H9 (cell line): Measurements from ENCODE around the gene CST4. TPM values are rescaled to one million over a fixed set of nuclear protein-coding genes. Genes with fewer than 3 reads are reported as not detected.

Experiments
- DNase-seq: peaks from one replicate; pipeline ENCODE4 v3.0.0-alpha.2; 2017
- H2AFZ ChIP-seq: one replicate; pipeline ENCODE4 v1.6.1; 2013; ENCODE audit warnings: mild to moderate bottlenecking, low read length, control low read depth, moderate library complexity
- H2AK5ac ChIP-seq: 2 replicates; pipeline ENCODE4 v1.6.1; 2013; ENCODE audit warnings: low read length, control low read depth, mixed read lengths; ENCODE audit not compliant: insufficient read length
- H2BK120ac ChIP-seq: one replicate; pipeline ENCODE4 v1.6.1; 2013; ENCODE audit warnings: low read depth, mild to moderate bottlenecking, low read length, control low read depth, inconsistent platforms; ENCODE audit not compliant: poor library complexity, severe bottlenecking
- H2BK12ac ChIP-seq: 2 replicates; pipeline ENCODE4 v1.6.1; 2013; ENCODE audit warnings: low read length, control low read depth, mixed read lengths, low read depth; ENCODE audit not compliant: insufficient read length
- H2BK15ac ChIP-seq: 2 replicates; pipeline ENCODE4 v1.6.1; 2013; ENCODE audit warnings: low read depth, low read length, control low read depth
- H2BK20ac ChIP-seq: one replicate; pipeline ENCODE4 v1.6.1; 2013; ENCODE audit warnings: low read depth, mild to moderate bottlenecking, low read length, control low read depth, inconsistent platforms; ENCODE audit not compliant: poor library complexity, severe bottlenecking
- H2BK5ac ChIP-seq: 2 replicates; pipeline ENCODE4 v1.6.1; 2013; ENCODE audit warnings: low read length, control low read depth, mixed read lengths; ENCODE audit not compliant: insufficient read length
- H3K14ac ChIP-seq: 2 replicates; pipeline ENCODE4 v1.6.1; 2013; ENCODE audit warnings: low read length, control low read depth; ENCODE audit not compliant: insufficient read depth
- H3K18ac ChIP-seq: 2 replicates; pipeline ENCODE4 v1.6.1; 2013; ENCODE audit warnings: low read depth, mild to moderate bottlenecking, mixed read lengths, low read length, control low read depth; ENCODE audit not compliant: insufficient read length
- H3K23ac ChIP-seq: 2 replicates; pipeline ENCODE4 v1.6.1; 2013; ENCODE audit warnings: low read length, control low read depth, mixed read lengths, low read depth; ENCODE audit not compliant: insufficient read length
- H3K23me2 ChIP-seq: 2 replicates; pipeline ENCODE4 v1.6.1; 2013; ENCODE audit warnings: low read depth, mild to moderate bottlenecking, mixed read lengths, low read length, control low read depth; ENCODE audit not compliant: insufficient read length, poor library complexity, severe bottlenecking
- H3K27ac ChIP-seq: 2 replicates; pipeline ENCODE4 v1.5.1; 2013; ENCODE audit warnings: low read length, control low read depth, mixed read lengths, low read depth; ENCODE audit not compliant: insufficient read length
- H3K27me3 ChIP-seq: 2 replicates; pipeline ENCODE4 v1.6.1; 2013; ENCODE audit warnings: low read length, control low read depth, inconsistent platforms; ENCODE audit not compliant: insufficient read depth
- H3K4ac ChIP-seq: 2 replicates; pipeline ENCODE4 v1.6.1; 2013; ENCODE audit warnings: low read depth, mild to moderate bottlenecking, control low read depth, inconsistent platforms, low read length, moderate library complexity
- H3K4me1 ChIP-seq: 2 replicates; pipeline ENCODE4 v1.6.1; 2013; ENCODE audit warnings: low read length, control low read depth, inconsistent platforms; ENCODE audit not compliant: insufficient read depth
- H3K4me2 ChIP-seq: 2 replicates; pipeline ENCODE4 v1.6.1; 2013; ENCODE audit warnings: low read length, control low read depth, mixed read lengths; ENCODE audit not compliant: insufficient read length, insufficient read depth
- H3K56ac ChIP-seq: 2 replicates; pipeline ENCODE4 v1.6.1; 2013; ENCODE audit warnings: low read depth, mild to moderate bottlenecking, mixed read lengths, low read length, control low read depth; ENCODE audit not compliant: insufficient read length
- H3K79me1 ChIP-seq: 2 replicates; pipeline ENCODE4 v1.6.1; 2013; ENCODE audit warnings: low read depth, mild to moderate bottlenecking, moderate library complexity, low read length, control low read depth, inconsistent platforms; ENCODE audit not compliant: insufficient read depth, poor library complexity, severe bottlenecking
- H3K79me2 ChIP-seq: 2 replicates; pipeline ENCODE4 v1.6.1; 2013; ENCODE audit warnings: low read length, control low read depth, inconsistent platforms; ENCODE audit not compliant: insufficient read depth
- H3K9ac ChIP-seq: 2 replicates; pipeline ENCODE4 v1.6.1; 2013; ENCODE audit warnings: low read length, control low read depth, mixed read lengths; ENCODE audit not compliant: insufficient read length; ENCODE audit errors: extremely low read depth
- H3K9me3 ChIP-seq: one replicate; pipeline ENCODE4 v1.6.1; 2013; ENCODE audit warnings: low read depth, low read length, inconsistent platforms; ENCODE audit not compliant: control insufficient read depth
- H3T11ph ChIP-seq: one replicate; pipeline ENCODE4 v1.6.1; 2013; ENCODE audit warnings: mild to moderate bottlenecking, low read length, control low read depth, inconsistent platforms
- H4K20me1 ChIP-seq: one replicate; pipeline ENCODE4 v1.6.1; 2013; ENCODE audit not compliant: control insufficient read depth, insufficient read length, insufficient read depth
- H4K5ac ChIP-seq: 2 replicates; pipeline ENCODE4 v1.6.1; 2013; ENCODE audit warnings: low read depth, mild to moderate bottlenecking, mixed read lengths, low read length, control low read depth; ENCODE audit not compliant: insufficient read length
- H4K8ac ChIP-seq: replicated peaks from 2 replicates; pipeline ENCODE4 v1.6.1; 2013; ENCODE audit warnings: low read length, control low read depth, mixed read lengths, low read depth; ENCODE audit not compliant: insufficient read length
- H4K91ac ChIP-seq: 2 replicates; pipeline ENCODE4 v1.6.1; 2013; ENCODE audit warnings: low read depth, mild to moderate bottlenecking, moderate library complexity, mixed read lengths, low read length, control low read depth; ENCODE audit not compliant: insufficient read length
- H3K27ac Mint-ChIP-seq, 3 experiments: 2 replicates in 2 of 3; 3 replicates in 1 of 3; pipeline ENCODE4 v1.8.0; 2020 to 2021; ENCODE audit warnings: mixed read lengths in 3 of 3, mild to moderate bottlenecking in 1 of 3, moderate library complexity in 1 of 3
- H3K27me3 Mint-ChIP-seq: 2 replicates; pipeline ENCODE4 v1.8.0; 2021; ENCODE audit warnings: low read depth, mild to moderate bottlenecking, moderate library complexity, mixed read lengths
- H3K36me3 Mint-ChIP-seq, 3 experiments: 2 replicates in 2 of 3; 3 replicates in 1 of 3; pipeline ENCODE4 v1.8.0; 2020 to 2021; ENCODE audit warnings: low read depth in 3 of 3, mixed read lengths in 3 of 3; ENCODE audit not compliant: insufficient read depth in 1 of 3
- H3K4me1 Mint-ChIP-seq, 2 experiments: 2 replicates each; pipeline ENCODE4 v1.8.0; 2020; ENCODE audit warnings: mixed read lengths in 2 of 2
- H3K4me3 Mint-ChIP-seq, 2 experiments: 2 replicates in 1 of 2; 3 replicates in 1 of 2; pipeline ENCODE4 v1.8.0; 2020 to 2021; ENCODE audit warnings: mild to moderate bottlenecking in 2 of 2, mixed read lengths in 2 of 2, moderate library complexity in 1 of 2
- H3K9me3 Mint-ChIP-seq, 2 experiments: 2 replicates in 1 of 2; 3 replicates in 1 of 2; pipeline ENCODE4 v1.8.0; 2020; ENCODE audit warnings: mild to moderate bottlenecking in 2 of 2, mixed read lengths in 2 of 2, moderate library complexity in 1 of 2
- WGBS: extraction: QIAGEN DNeasy Blood & Tissue Kit; methylation state at CpG from one replicate; pipeline ENCODE4 v1.1.7; 2013; ENCODE audit warnings: missing lambda C conversion rate, low lambda C conversion rate, mixed read lengths; ENCODE audit not compliant: insufficient read length; ENCODE audit errors: extremely low coverage; 5-methylcytosine and 5-hydroxymethylcytosine counted together
- total RNA-seq: library from RNA; stranded (reverse); gene quantifications from 2 replicates; pipeline ENCODE4 v1.2.1, GENCODE V29; 2021
- TF ChIP-seq, protein P1 (sequence below): fragments of 200-600 bp; sonication (generic); conservative IDR thresholded peaks from 3 replicates; pipeline ENCODE4 v1.8.0; 2021; ENCODE audit warnings: antibody characterized with exemption, mild to moderate bottlenecking

Gene CST4
- total RNA-seq, 1 experiment from 2014 or later = not detected

DNA sequence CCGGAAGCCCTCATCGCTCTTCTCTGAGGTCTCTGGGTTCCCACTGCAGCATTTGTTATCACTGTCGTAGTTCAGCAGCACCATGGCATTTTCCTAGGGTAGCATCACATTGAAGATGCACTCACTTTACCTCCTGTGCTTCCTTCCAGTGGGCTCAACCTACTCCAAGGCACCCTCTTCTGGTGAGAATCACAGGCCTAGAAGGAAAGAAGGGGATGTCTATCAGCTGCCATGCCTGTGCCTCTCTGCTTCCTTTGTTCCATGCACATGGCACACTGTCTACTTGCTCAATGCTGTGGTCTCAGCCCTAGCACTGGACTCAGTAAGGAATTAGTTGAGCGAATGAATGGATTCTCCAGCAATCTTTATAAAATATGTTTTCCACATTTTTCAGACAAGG is 22.6 kb downstream of the CST4 start:
- H3K4ac ChIP-seq = no peak overlapping the region
- no peak overlapping the region for H3K9ac ChIP-seq
- H3K18ac ChIP-seq = no peak overlapping the region
- no peak overlapping the region for H3K4me3 Mint-ChIP-seq
- no peak overlapping the region for H4K5ac ChIP-seq
- H2AFZ ChIP-seq = no peak overlapping the region
- no peak overlapping the region for H2AK5ac ChIP-seq
- no peak overlapping the region for H3K27ac ChIP-seq
- no peak overlapping the region for H3T11ph ChIP-seq
- no peaks in the 10 kb centered on the region for H3K27me3 Mint-ChIP-seq
- no peak overlapping the region for H3K27ac Mint-ChIP-seq
- H3K79me1 ChIP-seq = no peaks in the 10 kb centered on the region
- H3K14ac ChIP-seq = no peak overlapping the region
- no peak overlapping the region for H3K56ac ChIP-seq
- H2BK12ac ChIP-seq = no peak overlapping the region
- no peak for DNase-seq
- no peaks in the 10 kb centered on the region for H4K20me1 ChIP-seq
- H2BK15ac ChIP-seq = no peak overlapping the region
- no CpG with 5 or more reads among the region's 4 CpGs for WGBS
- no peak overlapping the region for H3K23ac ChIP-seq
- H4K91ac ChIP-seq = no peak overlapping the region
- no peak overlapping the region for H3K4me2 ChIP-seq
- no peaks in the 10 kb centered on the region for H3K9me3 Mint-ChIP-seq
- H2BK5ac ChIP-seq = no peak overlapping the region
- H3K27me3 ChIP-seq = no peaks in the 10 kb centered on the region
- H3K36me3 Mint-ChIP-seq = no peaks in the 10 kb centered on the region
- TF ChIP-seq, protein P1, sequence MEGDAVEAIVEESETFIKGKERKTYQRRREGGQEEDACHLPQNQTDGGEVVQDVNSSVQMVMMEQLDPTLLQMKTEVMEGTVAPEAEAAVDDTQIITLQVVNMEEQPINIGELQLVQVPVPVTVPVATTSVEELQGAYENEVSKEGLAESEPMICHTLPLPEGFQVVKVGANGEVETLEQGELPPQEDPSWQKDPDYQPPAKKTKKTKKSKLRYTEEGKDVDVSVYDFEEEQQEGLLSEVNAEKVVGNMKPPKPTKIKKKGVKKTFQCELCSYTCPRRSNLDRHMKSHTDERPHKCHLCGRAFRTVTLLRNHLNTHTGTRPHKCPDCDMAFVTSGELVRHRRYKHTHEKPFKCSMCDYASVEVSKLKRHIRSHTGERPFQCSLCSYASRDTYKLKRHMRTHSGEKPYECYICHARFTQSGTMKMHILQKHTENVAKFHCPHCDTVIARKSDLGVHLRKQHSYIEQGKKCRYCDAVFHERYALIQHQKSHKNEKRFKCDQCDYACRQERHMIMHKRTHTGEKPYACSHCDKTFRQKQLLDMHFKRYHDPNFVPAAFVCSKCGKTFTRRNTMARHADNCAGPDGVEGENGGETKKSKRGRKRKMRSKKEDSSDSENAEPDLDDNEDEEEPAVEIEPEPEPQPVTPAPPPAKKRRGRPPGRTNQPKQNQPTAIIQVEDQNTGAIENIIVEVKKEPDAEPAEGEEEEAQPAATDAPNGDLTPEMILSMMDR = peak; percentile 43; the same call in 2 of the 3 replicates
- no peak overlapping the region for H2BK120ac ChIP-seq
- no peak overlapping the region for H2BK20ac ChIP-seq
- no peak overlapping the region for H4K8ac ChIP-seq
- H3K4me1 Mint-ChIP-seq = no peaks in the 10 kb centered on the region
- no peaks in the 10 kb centered on the region for H3K9me3 ChIP-seq
- no peaks in the 10 kb centered on the region for H3K4me1 ChIP-seq
- no peaks in the 10 kb centered on the region for H3K23me2 ChIP-seq
- no peaks in the 10 kb centered on the region for H3K79me2 ChIP-seq
